HepG2 (cell line): Measurements from ENCODE around the gene CEBPG. TPM values are rescaled to one million over a fixed set of nuclear protein-coding genes. Genes with fewer than 3 reads are reported as not detected.

Experiments
- BCL6 ChIP-seq: IDR thresholded peaks from 2 replicates; pipeline ENCODE4 v1.6.1; 2016; ENCODE audit warnings: missing genetic modification reagents, missing compliant biosample characterization
- GATAD2A ChIP-seq: IDR thresholded peaks from 2 replicates; pipeline ENCODE4 v1.6.1; 2016
- MEIS1 ChIP-seq: sonication (generic); formaldehyde crosslinking; IDR thresholded peaks from 2 replicates; pipeline ENCODE4 v1.9.0; 2021; ENCODE audit warnings: mild to moderate bottlenecking, missing genetic modification reagents, moderate library complexity, borderline replicate concordance
- MYC ChIP-seq: sonication (generic); formaldehyde crosslinking; IDR thresholded peaks from 2 replicates; pipeline ENCODE4 v1.9.0; 2021; ENCODE audit warnings: missing genetic modification reagents, borderline replicate concordance
- NR2F6 ChIP-seq, 2 experiments: IDR thresholded peaks; 2 replicates each; pipeline ENCODE4 v1.6.1; 2016; ENCODE audit warnings: antibody characterized with exemption in 1 of 2, mild to moderate bottlenecking in 1 of 2
- RXRB ChIP-seq: IDR thresholded peaks from 2 replicates; pipeline ENCODE4 v1.6.1; 2016; ENCODE audit warnings: borderline replicate concordance, missing genetic modification reagents, missing compliant biosample characterization
- ZBTB38 ChIP-seq: sonication (generic); formaldehyde crosslinking; IDR thresholded peaks from 2 replicates; pipeline ENCODE4 v1.5.1; 2020; ENCODE audit warnings: mild to moderate bottlenecking, missing genetic modification reagents
- ZFP41 ChIP-seq: sonication (generic); formaldehyde crosslinking; IDR thresholded peaks from 2 replicates; pipeline ENCODE4 v1.4.0; 2020; ENCODE audit warnings: mild to moderate bottlenecking, missing genetic modification reagents, borderline replicate concordance
- polyA plus RNA-seq, 8 experiments: library from polyadenylated mRNA; depleted of rRNA in 3 of 8; stranded (reverse) in 7 of 8; unstranded in 1 of 8; fragments of >200 nt; fragmentation: Illumina TruSeq in 4 of 8; extraction: Trizol in 4 of 8; gene quantifications; 2 replicates each; pipeline versions ENCODE4 v1.2.1 to v1.2.3, GENCODE V29; 2011 to 2016; ENCODE audit warnings: low read depth in 4 of 8, missing spikeins in 1 of 8, mixed read lengths in 1 of 8; ENCODE audit not compliant: insufficient read depth in 1 of 8
- total RNA-seq, 5 experiments: library from RNA; depleted of rRNA; stranded (reverse); fragments of >200 nt; fragmentation: Illumina TruSeq; extraction: Trizol; gene quantifications; 2 replicates each; pipeline ENCODE4 v1.2.3, GENCODE V29; 2016; ENCODE audit warnings: low read depth in 1 of 5
- TF ChIP-seq, protein P1 (sequence below): sonication (generic); formaldehyde crosslinking; IDR thresholded peaks from 2 replicates; pipeline ENCODE4 v1.4.0; 2020; ENCODE audit warnings: missing genetic modification reagents, borderline replicate concordance
- TF ChIP-seq, protein P2 (sequence below): sonication (generic); formaldehyde crosslinking; IDR thresholded peaks from 2 replicates; pipeline ENCODE4 v1.5.1; 2020; ENCODE audit warnings: mild to moderate bottlenecking, missing genetic modification reagents, moderate library complexity
- TF ChIP-seq, protein P3 (sequence below): sonication (generic); formaldehyde crosslinking; IDR thresholded peaks from 2 replicates; pipeline ENCODE4 v1.4.0; 2020; ENCODE audit warnings: missing genetic modification reagents

The CEBPG gene
- total and polyA plus RNA-seq, 2 of the 13 experiments (the other 11 are each of a cell fraction or from before 2014, with no cell fraction given) = 25.7 to 34.3 TPM

DNA sequence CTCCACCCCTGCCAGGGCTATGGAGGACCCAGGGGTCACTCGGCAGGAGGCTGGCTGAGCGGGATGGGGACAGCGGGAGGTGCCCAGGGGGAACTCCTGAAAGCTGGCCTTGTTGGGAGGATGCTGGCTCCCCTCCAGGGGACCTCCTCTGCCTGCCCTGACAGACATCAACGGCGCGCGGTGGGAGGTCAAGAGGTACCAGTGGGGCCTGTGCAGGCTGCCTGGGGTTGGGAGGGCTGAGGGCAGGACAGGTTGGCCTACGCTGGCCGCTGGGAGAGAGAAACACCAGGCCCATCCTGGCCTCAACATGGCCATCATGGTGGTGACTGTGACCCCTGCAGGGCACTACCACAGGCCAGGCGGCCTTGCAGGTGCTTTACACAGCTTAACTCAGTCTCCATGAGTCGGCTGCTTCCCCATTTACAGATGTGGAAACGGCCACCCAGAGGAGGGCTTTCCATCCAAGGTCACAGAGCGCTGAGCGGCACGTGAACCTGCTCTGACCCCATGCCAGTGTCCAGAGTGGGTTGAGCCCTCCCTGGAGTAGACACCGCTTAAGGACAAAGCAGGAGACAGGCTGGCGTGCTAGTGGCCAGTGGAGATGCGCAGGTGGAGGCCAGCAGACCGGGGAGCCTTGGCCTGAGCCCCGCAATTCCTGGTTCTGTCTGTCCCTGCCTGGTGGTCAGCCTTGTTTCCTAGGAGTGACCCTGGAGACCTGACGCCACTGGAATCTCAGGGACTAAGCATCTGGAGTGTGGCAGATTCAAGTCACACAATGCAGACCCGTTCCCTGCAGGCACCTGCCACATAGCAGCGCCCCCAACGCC, 27.6 kb downstream of the CEBPG start (continued):
- TF ChIP-seq GATAD2A (CRISPR knock-in tag) (peak; percentile 55; the same call in 1 of the 2 replicates), RXRB (0 out of 2 replicates have a peak, but pooled peaks have one; percentile 11), NR2F6 (IDR thresholded peaks at IDR 0.05) (no peak), NR2F6 (CRISPR knock-in tag; IDR thresholded peaks at IDR 0.05) (peak; percentile 60), MYC (0 out of 2 replicates have a peak, but pooled peaks have one; percentile 16), BCL6 (CRISPR knock-in tag) (peak; percentile 16; the same call in 1 of the 2 replicates), MEIS1 (CRISPR knock-in tag) (no peak), ZBTB38 (peak; percentile 79), ZFP41 (CRISPR knock-in tag) (no peak)
- TF ChIP-seq, protein P1, sequence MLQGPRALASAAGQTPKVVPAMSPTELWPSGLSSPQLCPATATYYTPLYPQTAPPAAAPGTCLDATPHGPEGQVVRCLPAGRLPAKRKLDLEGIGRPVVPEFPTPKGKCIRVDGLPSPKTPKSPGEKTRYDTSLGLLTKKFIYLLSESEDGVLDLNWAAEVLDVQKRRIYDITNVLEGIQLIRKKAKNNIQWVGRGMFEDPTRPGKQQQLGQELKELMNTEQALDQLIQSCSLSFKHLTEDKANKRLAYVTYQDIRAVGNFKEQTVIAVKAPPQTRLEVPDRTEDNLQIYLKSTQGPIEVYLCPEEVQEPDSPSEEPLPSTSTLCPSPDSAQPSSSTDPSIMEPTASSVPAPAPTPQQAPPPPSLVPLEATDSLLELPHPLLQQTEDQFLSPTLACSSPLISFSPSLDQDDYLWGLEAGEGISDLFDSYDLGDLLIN (CRISPR knock-in tag) = no peak
- TF ChIP-seq, protein P2, sequence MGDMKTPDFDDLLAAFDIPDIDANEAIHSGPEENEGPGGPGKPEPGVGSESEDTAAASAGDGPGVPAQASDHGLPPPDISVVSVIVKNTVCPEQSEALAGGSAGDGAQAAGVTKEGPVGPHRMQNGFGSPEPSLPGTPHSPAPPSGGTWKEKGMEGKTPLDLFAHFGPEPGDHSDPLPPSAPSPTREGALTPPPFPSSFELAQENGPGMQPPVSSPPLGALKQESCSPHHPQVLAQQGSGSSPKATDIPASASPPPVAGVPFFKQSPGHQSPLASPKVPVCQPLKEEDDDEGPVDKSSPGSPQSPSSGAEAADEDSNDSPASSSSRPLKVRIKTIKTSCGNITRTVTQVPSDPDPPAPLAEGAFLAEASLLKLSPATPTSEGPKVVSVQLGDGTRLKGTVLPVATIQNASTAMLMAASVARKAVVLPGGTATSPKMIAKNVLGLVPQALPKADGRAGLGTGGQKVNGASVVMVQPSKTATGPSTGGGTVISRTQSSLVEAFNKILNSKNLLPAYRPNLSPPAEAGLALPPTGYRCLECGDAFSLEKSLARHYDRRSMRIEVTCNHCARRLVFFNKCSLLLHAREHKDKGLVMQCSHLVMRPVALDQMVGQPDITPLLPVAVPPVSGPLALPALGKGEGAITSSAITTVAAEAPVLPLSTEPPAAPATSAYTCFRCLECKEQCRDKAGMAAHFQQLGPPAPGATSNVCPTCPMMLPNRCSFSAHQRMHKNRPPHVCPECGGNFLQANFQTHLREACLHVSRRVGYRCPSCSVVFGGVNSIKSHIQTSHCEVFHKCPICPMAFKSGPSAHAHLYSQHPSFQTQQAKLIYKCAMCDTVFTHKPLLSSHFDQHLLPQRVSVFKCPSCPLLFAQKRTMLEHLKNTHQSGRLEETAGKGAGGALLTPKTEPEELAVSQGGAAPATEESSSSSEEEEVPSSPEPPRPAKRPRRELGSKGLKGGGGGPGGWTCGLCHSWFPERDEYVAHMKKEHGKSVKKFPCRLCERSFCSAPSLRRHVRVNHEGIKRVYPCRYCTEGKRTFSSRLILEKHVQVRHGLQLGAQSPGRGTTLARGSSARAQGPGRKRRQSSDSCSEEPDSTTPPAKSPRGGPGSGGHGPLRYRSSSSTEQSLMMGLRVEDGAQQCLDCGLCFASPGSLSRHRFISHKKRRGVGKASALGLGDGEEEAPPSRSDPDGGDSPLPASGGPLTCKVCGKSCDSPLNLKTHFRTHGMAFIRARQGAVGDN (CRISPR knock-in tag) = peak; percentile 55
- TF ChIP-seq, protein P3, sequence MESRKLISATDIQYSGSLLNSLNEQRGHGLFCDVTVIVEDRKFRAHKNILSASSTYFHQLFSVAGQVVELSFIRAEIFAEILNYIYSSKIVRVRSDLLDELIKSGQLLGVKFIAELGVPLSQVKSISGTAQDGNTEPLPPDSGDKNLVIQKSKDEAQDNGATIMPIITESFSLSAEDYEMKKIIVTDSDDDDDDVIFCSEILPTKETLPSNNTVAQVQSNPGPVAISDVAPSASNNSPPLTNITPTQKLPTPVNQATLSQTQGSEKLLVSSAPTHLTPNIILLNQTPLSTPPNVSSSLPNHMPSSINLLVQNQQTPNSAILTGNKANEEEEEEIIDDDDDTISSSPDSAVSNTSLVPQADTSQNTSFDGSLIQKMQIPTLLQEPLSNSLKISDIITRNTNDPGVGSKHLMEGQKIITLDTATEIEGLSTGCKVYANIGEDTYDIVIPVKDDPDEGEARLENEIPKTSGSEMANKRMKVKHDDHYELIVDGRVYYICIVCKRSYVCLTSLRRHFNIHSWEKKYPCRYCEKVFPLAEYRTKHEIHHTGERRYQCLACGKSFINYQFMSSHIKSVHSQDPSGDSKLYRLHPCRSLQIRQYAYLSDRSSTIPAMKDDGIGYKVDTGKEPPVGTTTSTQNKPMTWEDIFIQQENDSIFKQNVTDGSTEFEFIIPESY = peak; percentile 98
